Measurements from ENCODE around the gene RPS21. TPM values are rescaled to one million over a fixed set of nuclear protein-coding genes. Genes with fewer than 3 reads are reported as not detected.

Gene RPS21
- total and polyA plus RNA-seq, 2 of the 13 experiments (the other 11 are each of a cell fraction or from before 2014, with no cell fraction given), result 2,647 to 11,063 TPM

- TF ChIP-seq, protein P1, sequence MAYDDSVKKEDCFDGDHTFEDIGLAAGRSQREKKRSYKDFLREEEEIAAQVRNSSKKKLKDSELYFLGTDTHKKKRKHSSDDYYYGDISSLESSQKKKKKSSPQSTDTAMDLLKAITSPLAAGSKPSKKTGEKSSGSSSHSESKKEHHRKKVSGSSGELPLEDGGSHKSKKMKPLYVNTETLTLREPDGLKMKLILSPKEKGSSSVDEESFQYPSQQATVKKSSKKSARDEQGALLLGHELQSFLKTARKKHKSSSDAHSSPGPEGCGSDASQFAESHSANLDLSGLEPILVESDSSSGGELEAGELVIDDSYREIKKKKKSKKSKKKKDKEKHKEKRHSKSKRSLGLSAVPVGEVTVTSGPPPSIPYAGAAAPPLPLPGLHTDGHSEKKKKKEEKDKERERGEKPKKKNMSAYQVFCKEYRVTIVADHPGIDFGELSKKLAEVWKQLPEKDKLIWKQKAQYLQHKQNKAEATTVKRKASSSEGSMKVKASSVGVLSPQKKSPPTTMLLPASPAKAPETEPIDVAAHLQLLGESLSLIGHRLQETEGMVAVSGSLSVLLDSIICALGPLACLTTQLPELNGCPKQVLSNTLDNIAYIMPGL (CRISPR knock-in tag; IDR thresholded peaks at IDR 0.05; ENCODE audit: borderline replicate concordance in 1 of 2, low read depth in 1 of 2), result 0 out of 4 replicates have a peak, but pooled peaks of 1 of the 2 experiments have one; percentile 9
- TF ChIP-seq POGK (CRISPR knock-in tag; conservative IDR thresholded peaks at IDR 0.05) (peak; percentile 68; the same call in 1 of the 2 replicates), ZFP41 (CRISPR knock-in tag; IDR thresholded peaks at IDR 0.05; ENCODE audit: borderline replicate concordance) (no peak), KLF13 (CRISPR knock-in tag; IDR thresholded peaks at IDR 0.05) (no peak), POLR2A (IDR thresholded peaks at IDR 0.05; ENCODE audit: insufficient read depth in 1 of 2, low read depth in 2 of 2, low read length in 2 of 2) (no peak), ZNF839 (CRISPR knock-in tag; IDR thresholded peaks at IDR 0.05; ENCODE audit: borderline replicate concordance) (no peak), SIN3A (IDR thresholded peaks at IDR 0.05; ENCODE audit: borderline replicate concordance, low read depth, low read length) (peak; percentile 35; the same call in 1 of the 2 replicates), ZNF225 (CRISPR knock-in tag; IDR thresholded peaks at IDR 0.05) (no peak), SALL2 (CRISPR knock-in tag; IDR thresholded peaks at IDR 0.05) (no peak)
- TF ChIP-seq, protein P2, sequence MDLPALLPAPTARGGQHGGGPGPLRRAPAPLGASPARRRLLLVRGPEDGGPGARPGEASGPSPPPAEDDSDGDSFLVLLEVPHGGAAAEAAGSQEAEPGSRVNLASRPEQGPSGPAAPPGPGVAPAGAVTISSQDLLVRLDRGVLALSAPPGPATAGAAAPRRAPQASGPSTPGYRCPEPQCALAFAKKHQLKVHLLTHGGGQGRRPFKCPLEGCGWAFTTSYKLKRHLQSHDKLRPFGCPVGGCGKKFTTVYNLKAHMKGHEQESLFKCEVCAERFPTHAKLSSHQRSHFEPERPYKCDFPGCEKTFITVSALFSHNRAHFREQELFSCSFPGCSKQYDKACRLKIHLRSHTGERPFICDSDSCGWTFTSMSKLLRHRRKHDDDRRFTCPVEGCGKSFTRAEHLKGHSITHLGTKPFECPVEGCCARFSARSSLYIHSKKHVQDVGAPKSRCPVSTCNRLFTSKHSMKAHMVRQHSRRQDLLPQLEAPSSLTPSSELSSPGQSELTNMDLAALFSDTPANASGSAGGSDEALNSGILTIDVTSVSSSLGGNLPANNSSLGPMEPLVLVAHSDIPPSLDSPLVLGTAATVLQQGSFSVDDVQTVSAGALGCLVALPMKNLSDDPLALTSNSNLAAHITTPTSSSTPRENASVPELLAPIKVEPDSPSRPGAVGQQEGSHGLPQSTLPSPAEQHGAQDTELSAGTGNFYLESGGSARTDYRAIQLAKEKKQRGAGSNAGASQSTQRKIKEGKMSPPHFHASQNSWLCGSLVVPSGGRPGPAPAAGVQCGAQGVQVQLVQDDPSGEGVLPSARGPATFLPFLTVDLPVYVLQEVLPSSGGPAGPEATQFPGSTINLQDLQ (CRISPR knock-in tag; IDR thresholded peaks at IDR 0.05), result no peak
- TF ChIP-seq, protein P3, sequence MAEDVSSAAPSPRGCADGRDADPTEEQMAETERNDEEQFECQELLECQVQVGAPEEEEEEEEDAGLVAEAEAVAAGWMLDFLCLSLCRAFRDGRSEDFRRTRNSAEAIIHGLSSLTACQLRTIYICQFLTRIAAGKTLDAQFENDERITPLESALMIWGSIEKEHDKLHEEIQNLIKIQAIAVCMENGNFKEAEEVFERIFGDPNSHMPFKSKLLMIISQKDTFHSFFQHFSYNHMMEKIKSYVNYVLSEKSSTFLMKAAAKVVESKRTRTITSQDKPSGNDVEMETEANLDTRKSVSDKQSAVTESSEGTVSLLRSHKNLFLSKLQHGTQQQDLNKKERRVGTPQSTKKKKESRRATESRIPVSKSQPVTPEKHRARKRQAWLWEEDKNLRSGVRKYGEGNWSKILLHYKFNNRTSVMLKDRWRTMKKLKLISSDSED (CRISPR knock-in tag; IDR thresholded peaks at IDR 0.05), result no peak
- TF ChIP-seq, protein P4, sequence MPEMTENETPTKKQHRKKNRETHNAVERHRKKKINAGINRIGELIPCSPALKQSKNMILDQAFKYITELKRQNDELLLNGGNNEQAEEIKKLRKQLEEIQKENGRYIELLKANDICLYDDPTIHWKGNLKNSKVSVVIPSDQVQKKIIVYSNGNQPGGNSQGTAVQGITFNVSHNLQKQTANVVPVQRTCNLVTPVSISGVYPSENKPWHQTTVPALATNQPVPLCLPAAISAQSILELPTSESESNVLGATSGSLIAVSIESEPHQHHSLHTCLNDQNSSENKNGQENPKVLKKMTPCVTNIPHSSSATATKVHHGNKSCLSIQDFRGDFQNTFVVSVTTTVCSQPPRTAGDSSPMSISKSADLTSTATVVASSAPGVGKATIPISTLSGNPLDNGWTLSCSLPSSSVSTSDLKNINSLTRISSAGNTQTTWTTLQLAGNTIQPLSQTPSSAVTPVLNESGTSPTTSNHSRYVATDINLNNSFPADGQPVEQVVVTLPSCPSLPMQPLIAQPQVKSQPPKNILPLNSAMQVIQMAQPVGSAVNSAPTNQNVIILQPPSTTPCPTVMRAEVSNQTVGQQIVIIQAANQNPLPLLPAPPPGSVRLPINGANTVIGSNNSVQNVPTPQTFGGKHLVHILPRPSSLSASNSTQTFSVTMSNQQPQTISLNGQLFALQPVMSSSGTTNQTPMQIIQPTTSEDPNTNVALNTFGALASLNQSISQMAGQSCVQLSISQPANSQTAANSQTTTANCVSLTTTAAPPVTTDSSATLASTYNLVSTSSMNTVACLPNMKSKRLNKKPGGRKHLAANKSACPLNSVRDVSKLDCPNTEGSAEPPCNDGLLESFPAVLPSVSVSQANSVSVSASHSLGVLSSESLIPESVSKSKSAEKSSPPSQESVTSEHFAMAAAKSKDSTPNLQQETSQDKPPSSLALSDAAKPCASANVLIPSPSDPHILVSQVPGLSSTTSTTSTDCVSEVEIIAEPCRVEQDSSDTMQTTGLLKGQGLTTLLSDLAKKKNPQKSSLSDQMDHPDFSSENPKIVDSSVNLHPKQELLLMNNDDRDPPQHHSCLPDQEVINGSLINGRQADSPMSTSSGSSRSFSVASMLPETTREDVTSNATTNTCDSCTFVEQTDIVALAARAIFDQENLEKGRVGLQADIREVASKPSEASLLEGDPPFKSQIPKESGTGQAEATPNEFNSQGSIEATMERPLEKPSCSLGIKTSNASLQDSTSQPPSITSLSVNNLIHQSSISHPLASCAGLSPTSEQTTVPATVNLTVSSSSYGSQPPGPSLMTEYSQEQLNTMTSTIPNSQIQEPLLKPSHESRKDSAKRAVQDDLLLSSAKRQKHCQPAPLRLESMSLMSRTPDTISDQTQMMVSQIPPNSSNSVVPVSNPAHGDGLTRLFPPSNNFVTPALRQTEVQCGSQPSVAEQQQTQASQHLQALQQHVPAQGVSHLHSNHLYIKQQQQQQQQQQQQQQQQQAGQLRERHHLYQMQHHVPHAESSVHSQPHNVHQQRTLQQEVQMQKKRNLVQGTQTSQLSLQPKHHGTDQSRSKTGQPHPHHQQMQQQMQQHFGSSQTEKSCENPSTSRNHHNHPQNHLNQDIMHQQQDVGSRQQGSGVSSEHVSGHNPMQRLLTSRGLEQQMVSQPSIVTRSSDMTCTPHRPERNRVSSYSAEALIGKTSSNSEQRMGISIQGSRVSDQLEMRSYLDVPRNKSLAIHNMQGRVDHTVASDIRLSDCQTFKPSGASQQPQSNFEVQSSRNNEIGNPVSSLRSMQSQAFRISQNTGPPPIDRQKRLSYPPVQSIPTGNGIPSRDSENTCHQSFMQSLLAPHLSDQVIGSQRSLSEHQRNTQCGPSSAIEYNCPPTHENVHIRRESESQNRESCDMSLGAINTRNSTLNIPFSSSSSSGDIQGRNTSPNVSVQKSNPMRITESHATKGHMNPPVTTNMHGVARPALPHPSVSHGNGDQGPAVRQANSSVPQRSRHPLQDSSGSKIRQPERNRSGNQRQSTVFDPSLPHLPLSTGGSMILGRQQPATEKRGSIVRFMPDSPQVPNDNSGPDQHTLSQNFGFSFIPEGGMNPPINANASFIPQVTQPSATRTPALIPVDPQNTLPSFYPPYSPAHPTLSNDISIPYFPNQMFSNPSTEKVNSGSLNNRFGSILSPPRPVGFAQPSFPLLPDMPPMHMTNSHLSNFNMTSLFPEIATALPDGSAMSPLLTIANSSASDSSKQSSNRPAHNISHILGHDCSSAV (CRISPR knock-in tag; IDR thresholded peaks at IDR 0.05; ENCODE audit: borderline replicate concordance), result no peak
Observed at GRCh38 chr20:62405981-62406513, 19.1 kb downstream of the RPS21 start (continued).

All from HepG2 (cell line).